Right lobe of liver (tissue), 6 donors: ENCODE measurements around the gene APOC3. TPM values are rescaled to one million over a fixed set of nuclear protein-coding genes. Genes with fewer than 3 reads are reported as not detected.

Experiments used
- ATAC-seq, 4 donors: fragments of 200-7000 bp; cut with Tn5 transposase; one replicate each; pipeline ENCODE4 v1.9.1; 2020; ENCODE audit warnings: mild to moderate bottlenecking in 4 of 4, moderate library complexity in 4 of 4
- DNase-seq, 3 donors: peaks; one replicate each; pipeline ENCODE4 v3.0.0-alpha.2; 2020
- H3K27ac ChIP-seq, 3 donors: fragments of 200-600 bp; one replicate each; pipeline ENCODE4 v1.8.0; 2022
- H3K27me3 ChIP-seq, 2 donors: fragments of 200-600 bp; one replicate each; pipeline ENCODE4 v1.8.0; 2022
- H3K36me3 ChIP-seq, 4 donors: fragments of 200-600 bp; sonication (generic) in 1 of 4; one replicate each; pipeline versions ENCODE4 v1.5.1 to v1.8.0; 2017 to 2022; ENCODE audit warnings: control low read depth in 1 of 4
- H3K4me1 ChIP-seq, 4 donors: fragments of 200-600 bp; sonication (generic) in 1 of 4; one replicate each; pipeline versions ENCODE4 v1.5.1 to v1.8.0; 2017 to 2022; ENCODE audit warnings: control low read depth in 1 of 4
- H3K4me3 ChIP-seq, 3 donors: fragments of 200-600 bp; one replicate each; pipeline ENCODE4 v1.8.0; 2022
- H3K9me3 ChIP-seq, 4 donors: fragments of 200-600 bp; sonication (generic) in 1 of 4; one replicate each; pipeline versions ENCODE4 v1.5.1 to v1.8.0; 2017 to 2022; ENCODE audit warnings: control low read depth in 1 of 4
- POLR2A ChIP-seq: fragments of 450-650 bp; IDR thresholded peaks from one replicate; pipeline ENCODE4 v1.6.1; 2017; ENCODE audit warnings: antibody characterized with exemption, mild to moderate bottlenecking
- whole genome bisulfite sequencing: methylation state at CpG from one replicate; pipeline ENCODE4 v1.1.6; 2018; ENCODE audit warnings: low coverage, low lambda C conversion rate; ENCODE audit not compliant: insufficient coverage; ENCODE audit errors: missing lambda C conversion rate; 5-methylcytosine and 5-hydroxymethylcytosine counted together
- intact Hi-C, 2 donors: fragments of 100-400 bp; cut with DNase I; formaldehyde crosslinking; loops; one replicate each; pipeline versions ENCODE4 v1.11.2 to v1.14.1; 2022
- total RNA-seq, 6 experiments: library from RNA; depleted of rRNA in 2 of 6; stranded (reverse); fragments of >200 nt in 2 of 6; fragmentation: NEBNext Ultra II Directional in 3 of 6; extraction: Animal tissue kit (Norgen Biotek cat#: 25700) in 3 of 6; gene quantifications; one replicate each; pipeline versions ENCODE4 v1.1.0 to v1.2.4, GENCODE V29; 2016 to 2023
- TF ChIP-seq, protein P1 (sequence below), 4 donors: fragments of 200-600 bp in 3 of 4; fragments of 450-650 bp in 1 of 4; IDR thresholded peaks; one replicate each; pipeline versions ENCODE4 v1.5.1 to v1.8.0; 2016 to 2022; ENCODE audit warnings: antibody characterized with exemption in 4 of 4, mild to moderate bottlenecking in 2 of 4
- donor health status: DM: no; HTN: yes; CAD: no.
- donor health status: DM: no; HTN: no; CAD: no.
- donor health status: DM: no; HTN: no; CAD: no.
- donor health status: DM: no; HTN: yes; CAD: no.
- donor health status: DM: no; HTN: yes; CAD: no.

Gene APOC3
- total RNA-seq, 6 experiments from 2014 or later, result 4,225 to 15,106 (median 9,815) TPM

DNA sequence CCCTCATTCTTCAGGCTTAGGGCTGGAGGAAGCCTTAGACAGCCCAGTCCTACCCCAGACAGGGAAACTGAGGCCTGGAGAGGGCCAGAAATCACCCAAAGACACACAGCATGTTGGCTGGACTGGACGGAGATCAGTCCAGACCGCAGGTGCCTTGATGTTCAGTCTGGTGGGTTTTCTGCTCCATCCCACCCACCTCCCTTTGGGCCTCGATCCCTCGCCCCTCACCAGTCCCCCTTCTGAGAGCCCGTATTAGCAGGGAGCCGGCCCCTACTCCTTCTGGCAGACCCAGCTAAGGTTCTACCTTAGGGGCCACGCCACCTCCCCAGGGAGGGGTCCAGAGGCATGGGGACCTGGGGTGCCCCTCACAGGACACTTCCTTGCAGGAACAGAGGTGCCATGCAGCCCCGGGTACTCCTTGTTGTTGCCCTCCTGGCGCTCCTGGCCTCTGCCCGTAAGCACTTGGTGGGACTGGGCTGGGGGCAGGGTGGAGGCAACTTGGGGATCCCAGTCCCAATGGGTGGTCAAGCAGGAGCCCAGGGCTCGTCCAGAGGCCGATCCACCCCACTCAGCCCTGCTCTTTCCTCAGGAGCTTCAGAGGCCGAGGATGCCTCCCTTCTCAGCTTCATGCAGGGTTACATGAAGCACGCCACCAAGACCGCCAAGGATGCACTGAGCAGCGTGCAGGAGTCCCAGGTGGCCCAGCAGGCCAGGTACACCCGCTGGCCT lies 641 bp downstream of the APOC3 start:
- WGBS, result 18% methylated on average over 4 of the region's 17 CpGs
- intact Hi-C loops, result no loop called here
- Histone ChIP-seq H3K4me1 (peaks cover 0 to 41% (median 15%) of the 10 kb centered on the region in 4 donors), H3K36me3 (no peaks in the 10 kb centered on the region), H3K4me3 (peak overlapping the region; percentile 48 to 90 (median 81)), H3K27ac (peak overlapping the region; percentile 70 to 87 (median 80)), H3K27me3 (no peaks in the 10 kb centered on the region), H3K9me3 (no peaks in the 10 kb centered on the region)
- ATAC-seq, result no peak
- peak in 1 of 3 donors; percentile 47 for DNase-seq
- TF ChIP-seq, protein P1, sequence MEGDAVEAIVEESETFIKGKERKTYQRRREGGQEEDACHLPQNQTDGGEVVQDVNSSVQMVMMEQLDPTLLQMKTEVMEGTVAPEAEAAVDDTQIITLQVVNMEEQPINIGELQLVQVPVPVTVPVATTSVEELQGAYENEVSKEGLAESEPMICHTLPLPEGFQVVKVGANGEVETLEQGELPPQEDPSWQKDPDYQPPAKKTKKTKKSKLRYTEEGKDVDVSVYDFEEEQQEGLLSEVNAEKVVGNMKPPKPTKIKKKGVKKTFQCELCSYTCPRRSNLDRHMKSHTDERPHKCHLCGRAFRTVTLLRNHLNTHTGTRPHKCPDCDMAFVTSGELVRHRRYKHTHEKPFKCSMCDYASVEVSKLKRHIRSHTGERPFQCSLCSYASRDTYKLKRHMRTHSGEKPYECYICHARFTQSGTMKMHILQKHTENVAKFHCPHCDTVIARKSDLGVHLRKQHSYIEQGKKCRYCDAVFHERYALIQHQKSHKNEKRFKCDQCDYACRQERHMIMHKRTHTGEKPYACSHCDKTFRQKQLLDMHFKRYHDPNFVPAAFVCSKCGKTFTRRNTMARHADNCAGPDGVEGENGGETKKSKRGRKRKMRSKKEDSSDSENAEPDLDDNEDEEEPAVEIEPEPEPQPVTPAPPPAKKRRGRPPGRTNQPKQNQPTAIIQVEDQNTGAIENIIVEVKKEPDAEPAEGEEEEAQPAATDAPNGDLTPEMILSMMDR (IDR thresholded peaks at IDR 0.05), result no peak
- no peak for TF ChIP-seq POLR2A

DNA sequence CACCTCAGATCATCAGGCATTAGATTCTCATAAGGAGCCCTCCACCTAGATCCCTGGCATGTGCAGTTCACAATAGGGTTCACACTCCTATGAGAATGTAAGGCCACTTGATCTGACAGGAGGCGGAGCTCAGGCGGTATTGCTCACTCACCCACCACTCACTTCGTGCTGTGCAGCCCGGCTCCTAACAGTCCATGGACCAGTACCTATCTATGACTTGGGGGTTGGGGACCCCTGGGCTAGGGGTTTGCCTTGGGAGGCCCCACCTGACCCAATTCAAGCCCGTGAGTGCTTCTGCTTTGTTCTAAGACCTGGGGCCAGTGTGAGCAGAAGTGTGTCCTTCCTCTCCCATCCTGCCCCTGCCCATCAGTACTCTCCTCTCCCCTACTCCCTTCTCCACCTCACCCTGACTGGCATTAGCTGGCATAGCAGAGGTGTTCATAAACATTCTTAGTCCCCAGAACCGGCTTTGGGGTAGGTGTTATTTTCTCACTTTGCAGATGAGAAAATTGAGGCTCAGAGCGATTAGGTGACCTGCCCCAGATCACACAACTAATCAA lies 2.2 kb downstream of the APOC3 start:
- DNase-seq (peak in 1 of 3 donors; percentile 48), ATAC-seq (no peak)
- peak overlapping the region; percentile 17 to 87 (median 80) for H3K27ac ChIP-seq
- TF ChIP-seq, protein P1 (IDR thresholded peaks at IDR 0.05), result no peak
- TF ChIP-seq POLR2A, result no peak
- intact Hi-C loops, result no loop called here
- H3K36me3 ChIP-seq, result peaks cover 0 to 6% (median 0%) of the 10 kb centered on the region in 4 donors
- peak overlapping the region; percentile 48 to 90 (median 81) for H3K4me3 ChIP-seq
- H3K4me1 ChIP-seq, result peaks cover 0 to 29% (median 9%) of the 10 kb centered on the region in 4 donors
- no peaks in the 10 kb centered on the region for H3K9me3 ChIP-seq
- 40% methylated on average over 3 of the region's 7 CpGs for WGBS
- H3K27me3 ChIP-seq, result no peaks in the 10 kb centered on the region

DNA sequence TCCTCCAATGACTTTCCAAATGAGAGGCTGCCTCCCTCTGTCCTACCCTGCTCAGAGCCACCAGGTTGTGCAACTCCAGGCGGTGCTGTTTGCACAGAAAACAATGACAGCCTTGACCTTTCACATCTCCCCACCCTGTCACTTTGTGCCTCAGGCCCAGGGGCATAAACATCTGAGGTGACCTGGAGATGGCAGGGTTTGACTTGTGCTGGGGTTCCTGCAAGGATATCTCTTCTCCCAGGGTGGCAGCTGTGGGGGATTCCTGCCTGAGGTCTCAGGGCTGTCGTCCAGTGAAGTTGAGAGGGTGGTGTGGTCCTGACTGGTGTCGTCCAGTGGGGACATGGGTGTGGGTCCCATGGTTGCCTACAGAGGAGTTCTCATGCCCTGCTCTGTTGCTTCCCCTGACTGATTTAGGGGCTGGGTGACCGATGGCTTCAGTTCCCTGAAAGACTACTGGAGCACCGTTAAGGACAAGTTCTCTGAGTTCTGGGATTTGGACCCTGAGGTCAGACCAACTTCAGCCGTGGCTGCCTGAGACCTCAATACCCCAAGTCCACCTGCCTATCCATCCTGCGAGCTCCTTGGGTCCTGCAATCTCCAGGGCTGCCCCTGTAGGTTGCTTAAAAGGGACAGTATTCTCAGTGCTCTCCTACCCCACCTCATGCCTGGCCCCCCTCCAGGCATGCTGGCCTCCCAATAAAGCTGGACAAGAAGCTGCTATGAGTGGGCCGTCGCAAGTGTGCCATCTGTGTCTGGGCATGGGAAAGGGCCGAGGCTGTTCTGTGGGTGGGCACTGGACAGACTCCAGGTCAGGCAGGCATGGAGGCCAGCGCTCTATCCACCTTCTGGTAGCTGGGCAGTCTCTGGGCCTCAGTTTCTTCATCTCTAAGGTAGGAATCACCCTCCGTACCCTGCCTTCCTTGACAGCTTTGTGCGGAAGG lies 2.9 kb downstream of the APOC3 start:
- TF ChIP-seq, protein P1 (IDR thresholded peaks at IDR 0.05), result peak in 1 of 4 donors; percentile 23
- TF ChIP-seq POLR2A, result peak; percentile 58
- intact Hi-C loops, result no loop called here
- H3K27me3 ChIP-seq, result no peaks in the 10 kb centered on the region
- peaks cover 0 to 22% (median 5%) of the 10 kb centered on the region in 4 donors for H3K4me1 ChIP-seq
- no peaks in the 10 kb centered on the region for H3K9me3 ChIP-seq
- WGBS, result 27% methylated on average over 4 of the region's 13 CpGs
- DNase-seq, result peak; percentile 68 to 83 (median 81)
- H3K27ac ChIP-seq, result peak overlapping the region in 2 of 3 donors; percentile 80 to 87
- peak in 3 of 4 donors; percentile 1 to 16 (median 7) for ATAC-seq
- peak overlapping the region; percentile 18 to 90 (median 81) for H3K4me3 ChIP-seq
- peaks cover 0 to 6% (median 0%) of the 10 kb centered on the region in 4 donors for H3K36me3 ChIP-seq

DNA sequence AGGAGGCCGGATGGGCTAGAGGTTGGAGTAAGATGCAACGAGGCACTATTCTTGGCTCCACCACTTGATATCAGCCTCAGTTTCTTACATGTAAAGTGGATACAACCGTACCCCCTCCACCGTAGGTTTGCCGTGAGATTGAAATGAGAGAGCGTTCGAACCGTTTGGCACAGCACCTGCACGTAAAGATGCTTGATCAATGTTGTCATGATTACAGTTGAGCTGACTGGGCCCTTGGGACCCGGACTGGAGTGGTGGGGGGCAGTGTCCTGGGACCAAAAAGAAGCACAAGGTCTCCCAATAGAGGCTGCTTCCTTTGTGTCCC lies 3.7 kb downstream of the APOC3 start:
- H3K4me3 ChIP-seq, result peak overlapping the region in 2 of 3 donors; percentile 81 to 90
- WGBS, result 37% methylated on average over 9 of the region's 10 CpGs
- intact Hi-C loops, result no loop called here
- ATAC-seq (no peak), DNase-seq (no peak)
- H3K27me3 ChIP-seq, result no peaks in the 10 kb centered on the region
- TF ChIP-seq, protein P1 (IDR thresholded peaks at IDR 0.05), result no peak
- no peak for TF ChIP-seq POLR2A
- H3K27ac ChIP-seq, result peak overlapping the region in 2 of 3 donors; percentile 80 to 87
- H3K9me3 ChIP-seq, result no peaks in the 10 kb centered on the region
- H3K36me3 ChIP-seq, result peaks cover 0 to 6% (median 0%) of the 10 kb centered on the region in 4 donors
- peaks cover 0 to 22% (median 6%) of the 10 kb centered on the region in 4 donors for H3K4me1 ChIP-seq
